Muscle layer of duodenum (tissue), 2 donors: Measurements from ENCODE around the gene PJA2.
"Not testable (repeated sequence)": the region's sequence is repeated elsewhere in the genome, so short reads cannot be mapped to it uniquely, and the experiment has no call there.

Experiments used
- H3K27ac ChIP-seq: one replicate; pipeline ENCODE4 v1.7.0; 2013; ENCODE audit warnings: mild to moderate bottlenecking, low read length
- H3K27me3 ChIP-seq: one replicate; pipeline ENCODE4 v1.7.0; 2013; ENCODE audit warnings: low read depth, mild to moderate bottlenecking, control low read depth, low read length
- H3K36me3 ChIP-seq, 2 donors: one replicate each; pipeline ENCODE4 v1.7.0; 2013; ENCODE audit warnings: low read length in 2 of 2, control low read depth in 1 of 2, mild to moderate bottlenecking in 1 of 2; ENCODE audit not compliant: insufficient read depth in 2 of 2, control insufficient read depth in 1 of 2
- H3K4me1 ChIP-seq, 2 donors: one replicate each; pipeline ENCODE4 v1.7.0; 2013; ENCODE audit warnings: low read length in 2 of 2, mild to moderate bottlenecking in 2 of 2, control low read depth in 1 of 2, moderate library complexity in 1 of 2; ENCODE audit not compliant: insufficient read depth in 2 of 2, control insufficient read depth in 1 of 2
- H3K4me3 ChIP-seq, 2 donors: one replicate each; pipeline ENCODE4 v1.7.0; 2013; ENCODE audit warnings: low read length in 2 of 2, low read depth in 1 of 2, mild to moderate bottlenecking in 1 of 2
- H3K9me3 ChIP-seq, 2 donors: one replicate each; pipeline ENCODE4 v1.7.0; 2013; ENCODE audit warnings: low read length in 2 of 2, control low read depth in 1 of 2, mild to moderate bottlenecking in 1 of 2; ENCODE audit not compliant: control insufficient read depth in 1 of 2
- donor health status: healthy.

PJA2 gene

DNA sequence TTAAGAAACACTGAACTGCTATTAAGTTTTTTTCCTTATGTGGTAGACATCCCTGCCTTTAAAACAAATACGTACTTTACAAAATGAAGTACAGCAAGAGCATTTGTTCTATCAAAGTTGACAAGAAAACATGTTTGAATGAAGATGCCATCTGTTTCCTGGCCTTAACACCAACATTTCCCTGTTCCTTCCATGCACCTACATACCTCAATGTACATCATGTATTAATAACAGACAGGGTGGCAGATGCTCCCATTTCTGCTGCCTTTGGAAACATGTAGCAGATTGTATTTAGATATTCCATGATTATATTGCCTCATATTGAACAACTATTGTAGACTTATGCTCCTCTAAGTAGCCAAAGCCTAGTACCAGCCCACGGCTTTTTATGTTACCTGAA is 104.4 kb downstream of the PJA2 start:
- no peaks in the 10 kb centered on the region for H3K36me3 ChIP-seq
- no peak overlapping the region for H3K27ac ChIP-seq
- H3K27me3 ChIP-seq, result no peaks in the 10 kb centered on the region
- no peaks in the 10 kb centered on the region for H3K9me3 ChIP-seq
- no peaks in the 10 kb centered on the region for H3K4me1 ChIP-seq
- H3K4me3 ChIP-seq, result no peak overlapping the region

DNA sequence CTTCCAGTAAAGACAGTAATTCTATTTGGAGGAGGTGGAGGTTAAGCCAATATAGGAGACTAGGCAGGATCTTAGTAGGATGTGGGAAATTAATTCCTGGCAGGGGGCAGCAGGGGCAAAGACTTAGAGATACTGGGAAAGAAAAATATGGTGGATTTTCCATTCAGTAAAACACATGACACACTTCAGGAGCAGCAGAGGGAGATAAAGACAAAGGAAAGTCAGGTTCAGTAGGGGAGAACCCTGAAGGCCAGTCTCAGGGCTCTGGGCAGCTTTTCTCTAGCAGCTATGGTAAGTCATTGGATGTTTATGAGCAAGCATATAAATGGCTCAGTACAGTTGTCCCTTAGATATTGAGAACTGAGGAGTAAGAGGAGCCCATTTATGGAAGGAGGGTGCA is 105.5 kb downstream of the PJA2 start:
- Histone ChIP-seq H3K9me3 (no peaks in the 10 kb centered on the region), H3K36me3 (no peaks in the 10 kb centered on the region), H3K4me3 (no peak overlapping the region), H3K27me3 (no peaks in the 10 kb centered on the region), H3K4me1 (no peaks in the 10 kb centered on the region), H3K27ac (no peak overlapping the region)

DNA sequence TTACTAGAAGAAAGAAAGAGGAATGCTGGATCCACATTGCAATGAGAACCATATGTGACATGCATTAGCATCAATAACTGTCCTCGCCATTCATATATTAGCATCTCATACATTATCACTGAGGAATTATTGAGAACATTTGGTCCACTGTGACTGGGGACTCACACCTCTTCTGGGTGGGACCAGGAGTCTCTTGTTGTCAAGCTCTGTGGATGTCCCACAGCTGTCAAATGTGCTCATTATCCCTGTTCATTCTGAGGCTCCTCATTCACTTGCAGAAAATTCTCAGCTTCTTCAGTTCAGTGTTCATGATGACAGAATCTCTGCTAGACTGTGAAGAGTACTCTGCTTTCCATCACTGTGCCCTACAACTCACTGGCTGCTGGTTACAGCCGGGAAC is 109.4 kb downstream of the PJA2 start:
- Histone ChIP-seq H3K36me3 (no peaks in the 10 kb centered on the region), H3K9me3 (no peaks in the 10 kb centered on the region), H3K4me1 (no peaks in the 10 kb centered on the region), H3K4me3 (no peak overlapping the region), H3K27me3 (no peaks in the 10 kb centered on the region), H3K27ac (no peak overlapping the region)

DNA sequence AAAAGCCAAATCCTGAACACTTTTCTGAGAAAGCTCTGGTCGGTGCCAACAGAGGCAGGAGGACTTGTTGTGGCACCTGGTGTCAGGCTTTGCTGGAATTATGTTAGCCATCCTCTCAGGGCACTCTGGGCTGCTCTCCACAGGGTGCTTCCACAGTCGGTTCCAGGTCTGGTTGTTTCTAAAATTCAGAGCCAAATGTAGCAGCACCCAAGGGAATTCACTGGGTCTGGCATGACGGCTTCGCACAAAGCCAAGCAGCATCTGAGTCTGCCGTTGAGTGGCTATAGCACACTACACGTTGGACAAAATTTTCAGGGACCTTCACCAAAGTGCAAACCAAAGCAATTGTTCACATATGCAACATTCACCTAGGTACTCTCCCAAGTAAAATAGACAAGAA is 110.2 kb downstream of the PJA2 start:
- no peaks in the 10 kb centered on the region for H3K27me3 ChIP-seq
- H3K9me3 ChIP-seq, result no peaks in the 10 kb centered on the region
- H3K27ac ChIP-seq, result no peak overlapping the region
- no peaks in the 10 kb centered on the region for H3K36me3 ChIP-seq
- no peak overlapping the region for H3K4me3 ChIP-seq
- no peaks in the 10 kb centered on the region for H3K4me1 ChIP-seq

DNA sequence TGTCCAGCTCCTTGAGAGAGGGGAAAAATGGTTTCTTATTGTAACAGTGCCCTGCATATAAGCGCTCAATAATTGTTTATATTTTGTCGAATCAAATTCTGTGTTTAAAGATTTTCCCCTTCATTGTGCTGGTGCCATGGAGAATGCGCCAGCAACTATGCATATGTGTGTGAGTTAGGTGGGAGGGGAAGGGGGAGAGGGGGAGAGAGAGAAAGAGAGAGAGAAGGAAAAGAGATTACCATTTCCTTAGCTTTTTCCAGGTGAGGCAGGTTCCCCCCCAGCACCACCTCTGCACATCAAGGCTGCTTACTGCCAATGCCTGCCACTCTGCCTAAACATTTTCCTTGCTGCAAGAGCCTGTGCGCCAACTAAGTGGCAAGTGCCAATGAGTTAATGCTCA is 111.0 kb downstream of the PJA2 start:
- no peaks in the 10 kb centered on the region for H3K9me3 ChIP-seq
- H3K36me3 ChIP-seq, result no peaks in the 10 kb centered on the region
- no peaks in the 10 kb centered on the region for H3K4me1 ChIP-seq
- no peak overlapping the region for H3K27ac ChIP-seq
- H3K4me3 ChIP-seq, result no peak overlapping the region
- no peaks in the 10 kb centered on the region for H3K27me3 ChIP-seq

DNA sequence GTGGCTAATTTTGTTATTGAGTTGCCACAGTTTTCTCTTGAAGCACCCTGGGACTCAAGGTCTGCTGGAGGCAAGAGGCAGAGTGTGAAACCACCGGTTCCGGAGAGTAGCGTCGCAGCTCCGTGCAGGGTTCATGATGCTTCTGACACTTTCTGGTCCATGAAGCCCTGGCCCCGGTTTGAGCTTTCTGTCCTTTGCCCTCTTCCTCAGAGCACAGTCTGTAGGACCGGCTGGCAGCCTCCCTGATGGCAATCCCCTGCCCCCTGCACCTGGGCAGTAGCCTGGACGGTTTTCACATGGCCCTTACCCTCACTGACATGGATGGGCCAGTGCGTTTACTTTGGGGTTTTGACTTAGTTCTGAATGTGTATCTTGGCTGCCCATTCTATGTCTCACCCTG is 111.9 kb downstream of the PJA2 start:
- Histone ChIP-seq H3K9me3 (no peaks in the 10 kb centered on the region), H3K36me3 (no peaks in the 10 kb centered on the region), H3K4me3 (no peak overlapping the region), H3K4me1 (no peaks in the 10 kb centered on the region), H3K27ac (no peak overlapping the region), H3K27me3 (no peaks in the 10 kb centered on the region)

DNA sequence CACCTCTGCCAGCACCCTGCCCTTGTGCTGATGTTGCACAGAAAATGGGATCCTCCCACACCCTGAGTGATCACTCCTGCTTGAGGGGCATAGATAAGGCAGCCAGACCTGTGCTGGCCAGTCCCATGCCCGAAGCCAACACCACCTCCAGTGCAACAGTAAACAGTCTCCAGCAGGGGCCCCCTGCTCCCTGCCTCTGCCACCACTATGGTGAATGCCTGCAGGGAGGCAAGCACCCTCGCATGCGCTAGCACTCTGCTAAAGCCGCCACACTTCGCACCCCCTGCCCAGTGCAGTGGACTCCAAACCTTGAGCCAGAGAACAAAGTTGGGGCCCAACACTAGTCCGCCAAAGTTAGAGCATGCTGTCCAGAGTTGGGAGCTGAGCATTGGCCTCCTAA is 118.7 kb downstream of the PJA2 start:
- Histone ChIP-seq H3K9me3 (peaks cover 0 to 5% of the 10 kb centered on the region in 2 donors), H3K4me3 (no peak overlapping the region), H3K27me3 (no peaks in the 10 kb centered on the region), H3K36me3 (no peaks in the 10 kb centered on the region), H3K4me1 (no peaks in the 10 kb centered on the region), H3K27ac (no peak overlapping the region)

DNA sequence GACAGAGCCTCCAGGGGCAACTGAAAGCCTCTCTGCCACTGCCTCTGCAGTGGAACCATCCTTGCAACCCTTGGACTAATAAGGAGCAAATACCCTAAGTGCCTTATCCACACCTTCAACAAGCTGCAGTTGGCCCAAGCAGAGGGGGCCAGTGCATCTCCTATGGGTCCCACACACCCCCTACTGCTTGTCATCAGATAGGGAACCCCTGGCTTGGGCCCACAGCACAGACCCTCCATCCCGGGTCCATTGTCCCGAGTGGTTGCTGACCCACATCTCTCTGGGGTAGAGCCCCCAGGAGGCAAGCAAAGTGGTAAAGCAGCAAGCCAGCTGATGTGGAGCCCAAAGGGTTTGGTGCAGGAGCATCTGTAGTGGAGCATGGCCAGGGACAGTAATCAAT is 119.5 kb downstream of the PJA2 start:
- H3K36me3 ChIP-seq, result no peaks in the 10 kb centered on the region
- no peaks in the 10 kb centered on the region for H3K4me1 ChIP-seq
- peaks cover 0 to 11% of the 10 kb centered on the region in 2 donors for H3K9me3 ChIP-seq
- H3K27me3 ChIP-seq, result no peaks in the 10 kb centered on the region
- H3K27ac ChIP-seq, result no peak overlapping the region
- H3K4me3 ChIP-seq, result no peak overlapping the region

DNA sequence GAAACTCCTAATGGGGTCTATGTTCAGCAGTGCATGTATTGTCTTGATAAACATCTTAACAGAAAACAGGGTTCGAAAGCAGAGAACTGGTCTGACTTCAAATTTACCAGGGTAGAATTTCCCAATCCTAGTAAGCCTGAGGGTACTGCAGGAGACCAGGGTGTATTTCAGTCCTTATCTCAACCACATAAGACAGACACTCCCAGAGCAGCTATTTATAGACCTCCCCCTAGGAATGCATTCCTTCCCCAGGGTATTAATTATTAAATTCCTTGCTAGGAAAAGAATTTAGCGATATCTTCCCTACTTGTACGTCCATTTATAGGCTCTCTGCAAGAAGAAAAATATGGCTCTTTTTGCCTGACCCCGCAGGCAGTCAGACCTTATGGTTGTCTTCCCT is 123.1 kb downstream of the PJA2 start:
- not testable (repeated sequence) for H3K4me1 ChIP-seq, H3K36me3 ChIP-seq, H3K4me3 ChIP-seq, H3K27me3 ChIP-seq, H3K27ac ChIP-seq
- H3K9me3 ChIP-seq, result peaks cover 0 to 13% of the 10 kb centered on the region in 2 donors
